ENCODE measurements around the gene CSGALNACT2.

The CSGALNACT2 gene

DNA sequence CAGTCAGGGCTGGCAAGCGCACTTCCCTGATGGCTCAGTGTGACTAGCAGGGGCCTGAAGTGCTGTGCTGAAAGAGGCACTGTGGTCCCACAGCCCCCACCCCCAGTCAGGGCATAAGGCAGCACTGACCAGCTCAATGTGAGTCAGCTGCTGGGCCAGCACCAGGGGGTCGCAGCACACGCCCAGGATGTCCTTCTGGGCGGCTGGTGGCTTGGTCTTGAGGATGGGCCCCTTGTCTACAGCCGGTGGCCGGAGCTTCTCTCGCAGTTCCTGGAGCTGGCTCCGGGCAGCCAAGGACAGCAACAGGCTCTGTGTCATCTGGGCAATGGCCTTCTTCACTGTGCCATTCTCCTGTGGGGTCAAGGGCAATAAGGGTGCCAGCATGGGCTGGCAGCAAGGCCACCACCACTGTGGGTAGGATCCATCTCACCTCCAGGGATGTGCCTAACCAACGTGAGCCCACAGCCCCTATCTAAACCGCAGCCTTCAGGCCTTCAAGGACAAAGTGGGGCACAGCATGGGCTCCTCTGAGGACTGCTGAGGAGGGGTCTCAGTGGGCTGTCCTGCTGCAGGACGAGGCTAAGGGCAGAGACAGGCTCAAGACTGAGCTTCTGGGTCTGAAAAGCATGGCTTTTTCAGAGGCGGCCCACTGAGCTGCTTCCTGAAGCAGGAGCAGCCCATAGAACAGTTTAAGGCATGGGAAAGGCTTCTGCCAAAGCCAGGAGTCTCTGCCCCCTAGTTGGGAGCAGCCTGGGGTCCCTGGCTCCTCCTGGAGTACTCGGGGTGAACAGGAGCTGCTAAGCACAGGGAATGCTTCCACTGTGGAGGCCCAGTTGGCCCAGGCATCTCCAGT lies 62.5 kb downstream of the CSGALNACT2 start:
- no peak overlapping the region for H2AFZ ChIP-seq (ENCODE audit: low read depth, low read length)
- H3K9ac ChIP-seq (ENCODE audit: low read length): no peak overlapping the region
- TF ChIP-seq, protein P1, sequence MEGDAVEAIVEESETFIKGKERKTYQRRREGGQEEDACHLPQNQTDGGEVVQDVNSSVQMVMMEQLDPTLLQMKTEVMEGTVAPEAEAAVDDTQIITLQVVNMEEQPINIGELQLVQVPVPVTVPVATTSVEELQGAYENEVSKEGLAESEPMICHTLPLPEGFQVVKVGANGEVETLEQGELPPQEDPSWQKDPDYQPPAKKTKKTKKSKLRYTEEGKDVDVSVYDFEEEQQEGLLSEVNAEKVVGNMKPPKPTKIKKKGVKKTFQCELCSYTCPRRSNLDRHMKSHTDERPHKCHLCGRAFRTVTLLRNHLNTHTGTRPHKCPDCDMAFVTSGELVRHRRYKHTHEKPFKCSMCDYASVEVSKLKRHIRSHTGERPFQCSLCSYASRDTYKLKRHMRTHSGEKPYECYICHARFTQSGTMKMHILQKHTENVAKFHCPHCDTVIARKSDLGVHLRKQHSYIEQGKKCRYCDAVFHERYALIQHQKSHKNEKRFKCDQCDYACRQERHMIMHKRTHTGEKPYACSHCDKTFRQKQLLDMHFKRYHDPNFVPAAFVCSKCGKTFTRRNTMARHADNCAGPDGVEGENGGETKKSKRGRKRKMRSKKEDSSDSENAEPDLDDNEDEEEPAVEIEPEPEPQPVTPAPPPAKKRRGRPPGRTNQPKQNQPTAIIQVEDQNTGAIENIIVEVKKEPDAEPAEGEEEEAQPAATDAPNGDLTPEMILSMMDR (IDR thresholded peaks at IDR 0.05; ENCODE audit: low read depth, low read length): no peak
- TF ChIP-seq EZH2phosphoT487 (IDR thresholded peaks at IDR 0.05; ENCODE audit: low read depth): no peak
- H3K27me3 ChIP-seq (ENCODE audit: low read depth, low read length): no peaks in the 10 kb centered on the region
- no peaks in the 10 kb centered on the region for H3K36me3 ChIP-seq (replicated peaks; ENCODE audit: low read depth, low read length)
- no peaks in the 10 kb centered on the region for H4K20me1 ChIP-seq (ENCODE audit: insufficient read depth, low read length)
- H3K9me3 ChIP-seq (ENCODE audit: insufficient read depth, low read length): no peaks in the 10 kb centered on the region
- H3K27ac ChIP-seq (ENCODE audit: low read length): no peak overlapping the region
- no peak overlapping the region for H3K4me3 ChIP-seq (ENCODE audit: low read length)
- no peaks in the 10 kb centered on the region for H3K79me2 ChIP-seq (ENCODE audit: low read length)
- H3K4me1 ChIP-seq (ENCODE audit: low read length): no peaks in the 10 kb centered on the region
- no peak overlapping the region for H3K4me2 ChIP-seq (ENCODE audit: low read length)

GRCh38 chr10:43201545-43202131 lies 63.4 kb downstream of the CSGALNACT2 start:
- peak overlapping the region; percentile 79 for H3K4me3 ChIP-seq (ENCODE audit: low read length)
- H2AFZ ChIP-seq (ENCODE audit: low read depth, low read length): no peak overlapping the region
- H4K20me1 ChIP-seq (ENCODE audit: insufficient read depth, low read length): no peaks in the 10 kb centered on the region
- H3K27ac ChIP-seq (ENCODE audit: low read length): no peak overlapping the region
- H3K4me1 ChIP-seq (ENCODE audit: low read length): no peaks in the 10 kb centered on the region
- no peak overlapping the region for H3K9ac ChIP-seq (ENCODE audit: low read length)
- H3K27me3 ChIP-seq (ENCODE audit: low read depth, low read length): no peaks in the 10 kb centered on the region
- no peaks in the 10 kb centered on the region for H3K9me3 ChIP-seq (ENCODE audit: insufficient read depth, low read length)
- peak overlapping the region; percentile 88 for H3K4me2 ChIP-seq (ENCODE audit: low read length)
- no peaks in the 10 kb centered on the region for H3K79me2 ChIP-seq (ENCODE audit: low read length)
- H3K36me3 ChIP-seq (replicated peaks; ENCODE audit: low read depth, low read length): no peaks in the 10 kb centered on the region
- TF ChIP-seq EZH2phosphoT487 (IDR thresholded peaks at IDR 0.05; ENCODE audit: low read depth): no peak
- TF ChIP-seq, protein P1 (IDR thresholded peaks at IDR 0.05; ENCODE audit: low read depth, low read length): no peak

- TF ChIP-seq, protein P1 (IDR thresholded peaks at IDR 0.05; ENCODE audit: low read depth, low read length): peak; percentile 52
- no peak for TF ChIP-seq EZH2phosphoT487 (IDR thresholded peaks at IDR 0.05; ENCODE audit: low read depth)
- Histone ChIP-seq H3K36me3 (replicated peaks; ENCODE audit: low read depth, low read length) (no peaks in the 10 kb centered on the region), H3K27me3 (ENCODE audit: low read depth, low read length) (no peaks in the 10 kb centered on the region), H3K9ac (ENCODE audit: low read length) (peak overlapping the region; percentile 28; the same call in 1 of the 2 replicates), H3K4me3 (ENCODE audit: low read length) (peak overlapping the region; percentile 79), H3K79me2 (ENCODE audit: low read length) (no peaks in the 10 kb centered on the region), H2AFZ (ENCODE audit: low read depth, low read length) (no peak overlapping the region), H3K4me2 (ENCODE audit: low read length) (peak overlapping the region; percentile 88), H3K4me1 (ENCODE audit: low read length) (no peaks in the 10 kb centered on the region), H4K20me1 (ENCODE audit: insufficient read depth, low read length) (no peaks in the 10 kb centered on the region), H3K9me3 (ENCODE audit: insufficient read depth, low read length) (no peaks in the 10 kb centered on the region), H3K27ac (ENCODE audit: low read length) (no peak overlapping the region)
These were observed 64.0 kb downstream of the CSGALNACT2 start for GRCh38 chr10:43202224-43202656.

All from OCI-LY3 (cell line).